Measurements from ENCODE around the gene PTPRD.

DNA sequence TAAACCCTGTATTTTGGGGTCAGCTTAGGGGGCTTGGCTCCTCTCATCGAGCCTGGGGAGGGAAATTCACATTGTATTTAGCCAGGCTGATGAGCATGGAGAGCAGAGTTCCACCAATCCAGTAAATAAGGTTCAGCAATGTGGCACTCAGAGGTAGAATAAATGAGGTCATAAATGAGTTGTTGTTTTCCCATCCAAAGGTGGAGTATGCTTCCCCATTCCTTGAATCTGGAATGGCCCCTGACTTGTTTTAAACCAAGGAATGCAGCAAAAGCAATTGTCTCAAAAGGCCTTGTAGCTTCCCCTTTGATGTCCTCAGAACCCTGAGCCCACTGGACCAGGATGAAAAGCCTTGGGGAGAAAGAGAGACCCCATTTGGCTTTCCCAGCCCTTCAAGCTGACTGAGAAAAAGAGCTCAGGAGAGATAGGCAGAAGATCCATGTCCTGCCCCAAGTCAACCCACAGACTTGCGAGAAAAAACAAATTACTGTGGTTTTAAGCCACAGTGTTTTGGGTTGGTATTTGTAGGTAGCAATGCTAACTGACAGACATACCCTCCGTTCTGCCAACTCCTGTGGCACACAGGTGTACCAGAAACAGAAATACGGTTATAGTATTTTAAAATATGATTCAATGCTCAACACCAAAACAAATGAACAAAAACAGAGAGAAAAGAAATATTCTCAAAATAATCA is 2247.2 kb downstream of the PTPRD start:
- TF ChIP-seq, protein P1, sequence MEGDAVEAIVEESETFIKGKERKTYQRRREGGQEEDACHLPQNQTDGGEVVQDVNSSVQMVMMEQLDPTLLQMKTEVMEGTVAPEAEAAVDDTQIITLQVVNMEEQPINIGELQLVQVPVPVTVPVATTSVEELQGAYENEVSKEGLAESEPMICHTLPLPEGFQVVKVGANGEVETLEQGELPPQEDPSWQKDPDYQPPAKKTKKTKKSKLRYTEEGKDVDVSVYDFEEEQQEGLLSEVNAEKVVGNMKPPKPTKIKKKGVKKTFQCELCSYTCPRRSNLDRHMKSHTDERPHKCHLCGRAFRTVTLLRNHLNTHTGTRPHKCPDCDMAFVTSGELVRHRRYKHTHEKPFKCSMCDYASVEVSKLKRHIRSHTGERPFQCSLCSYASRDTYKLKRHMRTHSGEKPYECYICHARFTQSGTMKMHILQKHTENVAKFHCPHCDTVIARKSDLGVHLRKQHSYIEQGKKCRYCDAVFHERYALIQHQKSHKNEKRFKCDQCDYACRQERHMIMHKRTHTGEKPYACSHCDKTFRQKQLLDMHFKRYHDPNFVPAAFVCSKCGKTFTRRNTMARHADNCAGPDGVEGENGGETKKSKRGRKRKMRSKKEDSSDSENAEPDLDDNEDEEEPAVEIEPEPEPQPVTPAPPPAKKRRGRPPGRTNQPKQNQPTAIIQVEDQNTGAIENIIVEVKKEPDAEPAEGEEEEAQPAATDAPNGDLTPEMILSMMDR (IDR thresholded peaks at IDR 0.05 in 4 of 5, conservative IDR thresholded peaks at IDR 0.05 in 1 of 5): no peak
- no peak for TF ChIP-seq POLR2A (IDR thresholded peaks at IDR 0.05)
